HG03571 (cell line): ENCODE measurements around the gene ALAS1.
"Not testable (repeated sequence)": the region's sequence is repeated elsewhere in the genome, so short reads cannot be mapped to it uniquely, and the experiment has no call there.

Source experiments
- ATAC-seq: cut with Tn5 transposase; IDR thresholded peaks from one replicate; pipeline ENCODE4 v1.9.1; 2021; ENCODE audit not compliant: unreplicated experiment

ALAS1 gene

DNA sequence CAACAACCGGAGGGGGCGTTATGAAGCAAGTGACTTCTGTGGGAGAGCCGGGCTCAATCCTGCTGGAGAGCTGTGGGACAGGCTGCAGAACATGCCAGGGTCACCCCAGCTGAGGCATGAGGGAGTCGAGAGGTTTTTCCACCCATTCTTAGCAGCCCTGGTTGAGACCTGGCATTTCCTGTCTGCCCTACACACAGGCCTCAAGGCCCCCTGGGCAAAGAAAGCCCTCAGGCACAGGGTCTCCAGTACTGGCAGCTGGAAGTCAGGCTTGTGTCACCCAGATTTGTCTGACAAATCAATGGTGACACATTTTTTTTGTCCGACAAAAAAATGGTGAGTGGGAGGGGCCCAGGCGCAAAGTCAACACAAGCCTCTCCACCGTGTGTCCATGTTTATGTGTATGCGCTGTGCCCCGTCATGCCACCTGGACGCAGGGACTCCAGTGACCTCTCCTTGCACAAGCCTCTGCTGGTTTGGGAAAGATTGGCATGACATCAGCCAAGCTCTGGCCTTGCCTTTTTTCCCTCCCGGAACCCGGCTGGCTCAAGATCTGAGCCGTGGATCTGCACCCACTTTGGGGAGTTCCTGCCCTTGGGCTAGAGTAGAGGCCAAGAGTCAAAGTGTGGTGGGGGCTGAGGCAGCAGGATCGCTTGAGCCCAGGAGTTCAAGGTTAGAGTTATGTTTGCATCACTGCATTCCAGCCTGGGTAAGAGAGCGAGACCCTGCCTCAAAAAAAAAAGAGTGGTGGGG, 20.8 kb upstream of the ALAS1 start:
- no peak for ATAC-seq

DNA sequence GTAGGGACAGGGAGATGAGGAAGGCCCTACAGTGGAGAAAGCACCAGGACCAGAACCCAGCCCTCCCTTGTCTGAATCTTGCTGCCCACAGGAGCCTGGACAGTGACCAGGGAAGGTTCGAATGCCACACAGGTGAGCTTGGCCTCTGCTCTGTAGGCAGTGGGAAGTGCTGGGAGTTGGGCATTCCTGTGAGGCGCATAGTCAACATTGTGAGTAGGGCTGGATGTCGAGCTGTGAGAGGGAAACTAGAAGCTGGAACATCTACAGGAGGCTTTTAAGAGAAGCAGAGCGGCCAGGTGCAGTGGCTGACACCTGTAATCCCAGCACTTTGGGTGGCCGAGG, 20.3 kb upstream of the ALAS1 start:
- no peak for ATAC-seq

DNA sequence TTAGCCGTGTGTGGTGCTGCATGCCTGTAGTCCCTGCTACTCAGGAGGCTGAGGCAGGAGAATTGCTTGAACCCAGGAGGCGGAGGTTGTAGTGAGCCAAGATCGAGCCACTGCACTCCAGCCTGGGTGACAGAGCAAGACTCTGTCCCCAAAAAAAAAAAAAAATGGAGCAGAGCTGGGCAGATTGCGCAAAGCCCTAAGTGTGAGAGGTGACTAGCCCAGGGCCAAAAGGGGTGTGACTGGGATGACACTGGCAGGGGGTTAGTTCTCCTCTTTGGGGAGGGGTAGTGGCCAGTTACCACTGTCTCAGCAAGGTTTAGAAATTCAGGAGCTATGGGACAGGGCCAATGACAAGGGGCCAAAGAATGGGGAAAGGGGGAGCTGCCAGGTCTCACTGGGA, 19.8 kb upstream of the ALAS1 start:
- ATAC-seq: not testable (repeated sequence)

DNA sequence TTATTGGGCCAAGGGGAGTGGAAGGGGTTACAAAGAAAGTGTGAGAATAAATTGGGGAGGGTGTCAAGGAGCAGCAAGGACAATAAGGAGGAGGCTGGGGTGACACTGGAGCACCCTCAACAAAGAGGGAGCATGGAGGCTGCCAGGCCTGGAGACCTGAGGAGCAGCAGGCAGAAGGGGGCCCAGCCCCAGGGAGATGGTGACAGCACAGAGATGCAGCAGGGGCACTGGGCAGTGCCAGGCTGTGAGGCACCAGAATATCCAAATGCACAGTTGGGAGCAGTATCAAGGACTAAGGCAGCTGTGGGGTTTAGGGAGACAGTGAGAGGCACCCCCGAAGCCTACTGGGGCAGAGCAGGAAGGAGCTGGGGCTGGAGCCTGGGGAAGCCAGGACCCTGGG, 19.4 kb upstream of the ALAS1 start:
- no peak for ATAC-seq

DNA sequence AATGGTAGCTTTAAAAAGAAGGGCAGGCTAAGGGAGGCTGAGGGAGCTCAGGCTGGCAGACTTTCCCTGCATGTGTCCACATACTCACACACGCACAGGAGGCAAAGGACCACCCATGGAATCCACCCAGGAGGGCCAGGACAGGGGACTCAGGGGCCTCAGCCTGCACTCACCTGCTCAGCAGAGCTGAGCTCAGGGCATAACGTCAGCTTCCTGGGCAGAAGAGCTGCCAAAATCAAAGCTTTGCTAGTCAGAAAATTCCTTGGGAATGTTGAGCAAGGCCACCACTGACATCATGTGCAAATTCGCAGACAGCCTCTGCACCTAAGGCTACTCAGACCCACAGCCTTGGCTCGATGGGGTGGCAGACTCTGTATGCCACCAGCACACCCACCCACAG, 16.4 kb upstream of the ALAS1 start:
- no peak for ATAC-seq

DNA sequence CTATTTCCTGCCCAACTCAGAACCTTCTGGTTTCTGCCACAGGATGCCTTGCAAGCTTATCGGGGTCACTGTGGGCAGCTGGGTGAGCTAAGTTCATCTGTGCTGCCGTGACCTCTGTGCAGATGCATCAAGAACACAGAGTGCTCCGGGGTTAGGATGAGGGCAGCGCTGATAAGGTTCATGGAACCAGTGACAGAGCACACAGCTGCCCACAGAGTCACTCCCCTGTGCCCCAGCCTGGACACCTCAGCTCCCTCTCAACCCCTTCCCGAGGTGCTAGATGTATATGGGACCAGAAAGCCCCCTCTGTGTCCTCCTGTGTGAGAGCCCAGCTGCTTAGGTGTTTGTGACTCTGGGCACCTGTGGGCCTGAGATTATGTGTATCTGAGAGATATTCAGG, 15.8 kb upstream of the ALAS1 start:
- no peak for ATAC-seq

DNA sequence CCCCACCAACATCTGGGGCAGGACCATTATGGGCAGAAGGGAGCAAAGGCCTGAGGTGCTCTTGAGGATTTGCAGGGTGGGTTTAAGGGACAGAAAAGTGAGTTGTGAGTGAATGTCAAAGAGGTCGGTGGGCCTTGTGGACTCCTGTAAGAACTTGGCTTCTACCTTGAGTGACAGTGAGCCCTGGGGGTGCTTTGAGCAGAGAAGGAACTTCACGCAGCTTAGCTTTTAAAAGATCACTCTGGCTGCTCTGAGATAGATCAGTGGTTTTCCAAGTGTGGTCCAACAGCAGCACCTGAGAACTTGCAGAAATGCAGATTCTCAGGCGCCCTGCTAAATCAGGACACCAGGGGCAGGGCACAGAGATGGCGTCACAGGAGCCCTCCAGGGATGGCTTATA, 15.3 kb upstream of the ALAS1 start:
- ATAC-seq: no peak

DNA sequence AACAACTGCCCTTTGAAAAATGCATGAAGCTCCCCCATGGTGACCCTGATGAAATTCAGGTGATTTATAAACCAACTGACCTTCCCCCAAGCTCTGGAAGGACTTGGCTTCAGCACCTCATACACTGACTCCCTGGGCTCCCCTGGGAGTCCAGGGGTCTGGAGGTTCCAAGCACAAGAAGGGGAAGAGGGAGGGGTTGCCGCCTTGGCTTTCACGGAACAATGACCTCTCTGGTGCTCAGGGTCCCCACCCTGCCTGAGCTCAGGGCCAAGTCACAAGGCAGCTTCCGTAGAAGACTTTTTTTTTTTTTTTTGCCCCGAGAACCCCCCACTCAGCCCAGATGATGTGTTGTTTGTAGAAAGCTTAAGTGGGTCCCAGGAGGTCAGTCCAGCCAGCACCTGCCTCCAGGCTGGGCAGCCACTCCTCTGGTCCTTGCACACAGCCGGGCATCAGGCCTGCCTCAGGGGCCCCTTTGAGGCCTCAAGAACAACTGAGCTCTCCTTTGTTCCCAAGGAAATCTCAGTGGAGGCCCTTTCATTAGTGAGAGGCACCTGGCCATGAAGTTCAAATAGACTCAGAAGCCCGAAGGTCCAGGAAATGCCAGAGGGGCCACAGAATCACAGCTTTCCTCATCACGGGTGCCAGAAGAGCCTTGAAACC, 14.0 kb upstream of the ALAS1 start:
- no peak for ATAC-seq

DNA sequence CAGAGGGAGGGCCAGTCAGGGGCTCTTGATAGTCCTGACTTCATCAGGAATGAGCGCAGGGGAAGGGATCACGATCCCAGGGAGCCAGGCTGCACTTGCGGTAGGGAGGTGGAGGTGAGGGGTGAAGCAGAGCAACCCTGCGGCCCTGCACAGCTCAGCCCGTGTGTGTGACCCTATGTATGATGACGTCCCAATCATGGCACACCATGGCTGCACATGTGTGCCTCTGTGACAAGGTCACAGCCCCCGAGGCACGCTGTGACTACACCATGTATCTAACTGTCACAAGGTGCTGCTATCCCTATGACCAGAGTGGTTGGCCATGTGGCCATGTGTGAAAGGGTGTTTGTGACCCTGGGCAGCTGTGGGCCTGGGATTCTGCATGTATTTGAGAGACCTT, 13.3 kb upstream of the ALAS1 start:
- no peak for ATAC-seq

DNA sequence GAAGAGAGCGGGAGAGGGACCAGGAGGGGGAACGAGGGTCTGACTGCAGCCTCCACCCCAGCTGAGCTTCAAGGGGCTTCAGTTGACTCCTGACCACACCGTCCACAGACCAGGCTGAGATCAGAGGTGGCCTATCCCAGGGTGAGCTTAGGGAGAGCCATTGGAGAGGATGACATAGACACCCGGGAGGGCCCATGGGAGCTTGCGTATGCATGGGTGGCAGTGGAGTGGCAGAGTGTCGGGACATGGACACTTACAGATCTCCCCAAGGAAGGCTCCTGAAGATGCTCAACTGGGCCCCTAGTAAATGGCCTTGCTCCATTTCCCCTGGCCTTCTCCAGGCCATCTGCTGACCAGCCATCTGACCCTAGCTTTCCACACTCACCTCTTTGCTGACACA, 12.6 kb upstream of the ALAS1 start:
- ATAC-seq: no peak

DNA sequence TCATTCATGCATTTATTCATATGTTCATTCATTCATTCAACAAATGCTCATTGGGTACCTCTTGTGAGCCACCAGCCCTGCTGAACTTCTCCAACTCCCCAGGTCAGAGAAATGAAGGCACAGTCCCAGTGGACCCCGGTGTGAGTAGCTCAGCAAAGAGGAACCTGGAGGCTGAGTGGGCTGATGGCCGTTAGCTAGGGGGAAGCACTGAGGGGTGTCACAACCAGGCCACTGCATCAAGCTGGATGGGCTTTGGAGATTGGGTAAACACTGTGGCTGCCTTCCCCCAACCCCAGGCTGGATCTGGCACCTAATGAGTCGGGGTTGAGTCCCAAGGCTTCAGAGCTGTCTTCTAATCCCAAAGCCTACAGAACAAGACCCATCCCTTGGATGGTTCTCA, 12.1 kb upstream of the ALAS1 start:
- no peak for ATAC-seq

DNA sequence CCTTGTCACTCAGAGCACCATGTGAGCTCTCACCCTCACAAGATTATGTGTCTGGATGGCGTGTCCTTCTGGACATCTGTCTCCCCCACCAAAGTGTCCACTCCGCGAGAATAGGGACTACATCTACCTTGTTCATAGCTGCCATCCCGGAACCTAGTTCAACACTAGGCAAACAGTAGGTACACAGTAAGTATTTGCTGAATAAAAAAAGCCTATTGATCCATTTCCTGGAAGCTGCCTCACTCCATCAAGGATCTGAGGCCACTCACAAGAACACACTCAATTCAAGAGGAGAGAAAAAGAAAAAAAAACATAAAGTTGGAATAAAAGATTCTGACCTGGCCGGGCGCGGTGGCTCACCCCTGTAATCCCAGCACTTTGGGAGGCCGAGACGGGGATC, 11.2 kb upstream of the ALAS1 start:
- ATAC-seq: no peak

DNA sequence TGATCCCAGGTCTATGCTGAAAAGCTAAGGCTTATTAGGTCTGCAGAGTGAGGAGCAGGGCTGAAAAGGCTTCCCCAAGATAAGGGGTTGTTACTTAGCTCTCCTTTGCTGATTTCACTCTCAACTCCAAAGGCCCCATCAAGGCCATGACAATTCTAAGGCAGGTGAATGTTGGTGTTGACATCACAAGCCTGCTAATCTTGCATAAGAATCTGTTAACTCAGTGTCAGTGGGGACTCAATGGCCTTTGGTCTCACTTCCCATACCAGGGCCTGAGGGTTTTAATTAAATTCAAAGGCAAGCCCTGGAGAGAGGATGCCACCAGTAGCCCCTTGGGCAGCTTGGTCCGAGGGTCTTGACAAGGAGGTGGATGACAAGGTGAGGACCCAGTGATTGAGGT, 9.4 kb upstream of the ALAS1 start:
- ATAC-seq: no peak

DNA sequence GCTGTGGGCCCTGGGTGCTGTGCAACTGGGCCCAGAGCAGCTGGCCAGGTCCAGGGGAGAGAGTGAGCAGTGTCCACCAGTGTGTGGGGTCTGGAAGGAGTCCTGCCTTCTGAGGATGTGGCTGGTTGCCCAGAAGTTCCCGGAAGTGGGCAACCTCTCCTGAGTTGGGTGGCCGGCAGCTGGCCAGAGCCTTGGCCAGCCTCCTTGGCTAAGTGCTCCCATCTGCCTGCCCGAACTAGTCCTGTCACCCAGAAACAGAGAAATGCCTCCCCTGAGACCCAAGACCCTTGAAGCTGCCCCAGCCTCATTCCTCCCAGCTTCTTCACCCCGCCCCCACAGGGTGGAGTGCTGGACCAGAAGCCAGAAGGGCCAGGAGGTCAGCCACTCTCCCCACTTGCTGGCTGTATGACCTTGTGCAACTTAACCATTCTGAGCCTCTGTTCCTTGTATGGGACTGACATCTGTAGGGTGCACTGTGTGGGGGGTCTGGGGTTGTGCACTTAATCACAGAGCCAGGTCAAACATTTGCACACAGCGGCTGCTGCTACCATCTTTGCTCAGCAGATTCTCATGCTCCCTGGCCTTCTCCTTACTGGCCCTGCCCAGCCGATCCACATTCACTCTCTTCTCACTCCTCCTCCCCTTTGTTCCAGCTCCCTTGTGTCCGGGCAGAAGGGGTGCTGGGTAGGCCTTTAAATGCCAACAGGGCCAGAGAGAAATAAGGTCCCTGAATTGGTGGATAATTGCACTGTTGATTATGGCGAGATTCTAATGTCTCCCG, 7.5 kb upstream of the ALAS1 start:
- no peak for ATAC-seq

DNA sequence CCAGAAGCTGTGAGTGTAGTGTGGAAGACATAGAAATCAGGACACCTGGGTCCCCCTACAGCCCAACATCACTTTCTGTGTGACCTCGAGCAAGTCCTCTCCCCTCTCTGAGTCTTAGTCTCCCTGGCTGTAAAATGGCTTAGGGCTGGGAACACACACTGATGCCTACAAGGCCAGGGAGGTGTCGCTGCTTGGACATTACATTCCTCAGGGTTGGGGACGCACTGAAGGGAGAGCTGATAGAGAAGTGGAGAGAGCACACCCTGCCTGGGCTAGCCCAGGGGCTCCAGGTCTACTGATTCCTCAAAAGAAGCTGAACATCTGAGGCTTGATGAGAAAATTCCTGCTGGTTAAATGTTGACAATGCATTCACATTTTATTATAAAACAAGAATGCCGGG, 6.3 kb upstream of the ALAS1 start:
- ATAC-seq: no peak

DNA sequence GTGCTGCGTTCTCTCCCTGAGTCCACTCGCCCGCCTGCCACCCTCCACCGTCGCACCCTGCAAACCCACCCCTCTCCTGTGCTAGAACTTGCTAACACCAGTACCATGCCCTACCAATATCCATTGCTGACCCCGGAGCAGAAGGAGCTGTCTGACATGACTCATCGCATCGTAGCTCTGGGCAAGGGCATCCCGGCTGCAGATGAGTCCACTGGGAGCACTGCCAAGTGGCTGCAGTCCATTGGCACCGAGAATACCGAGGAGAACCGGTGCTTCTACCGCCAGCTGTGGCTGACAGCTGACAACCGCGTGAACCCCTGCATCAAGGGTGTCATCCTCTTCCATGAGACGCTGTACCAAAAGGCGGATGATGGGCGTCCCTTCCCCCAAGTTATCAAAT, 4.9 kb upstream of the ALAS1 start:
- ATAC-seq: no peak

DNA sequence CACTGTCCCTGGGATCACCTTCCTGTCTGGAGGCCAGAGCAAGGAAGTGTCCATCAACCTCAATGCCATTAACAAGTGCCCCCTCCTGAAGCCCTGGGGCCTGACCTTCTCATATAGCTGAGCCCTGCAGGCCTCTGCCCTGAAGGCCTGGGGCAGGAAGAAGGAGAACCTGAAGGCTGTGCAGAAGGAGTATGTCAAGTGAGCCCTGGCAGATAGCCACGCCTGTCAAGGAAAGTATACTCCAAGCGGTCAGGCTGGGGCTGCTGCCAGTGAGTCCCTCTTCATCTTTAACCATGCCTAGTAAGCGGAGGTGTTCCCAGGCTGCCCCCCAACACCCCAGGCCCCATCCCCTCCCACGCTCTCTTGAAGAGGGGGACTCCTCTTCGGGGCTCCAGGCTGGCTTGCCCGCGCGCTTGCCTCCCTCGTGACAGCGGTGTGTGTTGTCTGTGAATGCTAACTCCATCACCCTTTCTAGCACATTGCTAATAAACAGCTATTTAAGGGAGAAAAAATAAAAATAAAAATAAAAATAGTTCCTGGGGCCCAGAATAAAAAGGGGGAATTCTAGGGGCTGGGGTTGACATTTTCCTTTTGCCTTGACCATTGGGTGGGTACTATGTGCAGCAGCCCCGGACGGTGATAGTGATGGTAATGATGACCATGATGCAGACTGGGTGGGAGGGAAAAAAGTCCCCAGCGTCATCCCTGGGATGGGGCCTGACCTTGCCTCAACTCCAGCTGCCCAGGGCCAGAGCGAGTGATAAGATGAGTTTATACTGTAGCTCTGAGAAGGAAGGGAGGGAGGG, 3.3 kb upstream of the ALAS1 start:
- no peak for ATAC-seq

DNA sequence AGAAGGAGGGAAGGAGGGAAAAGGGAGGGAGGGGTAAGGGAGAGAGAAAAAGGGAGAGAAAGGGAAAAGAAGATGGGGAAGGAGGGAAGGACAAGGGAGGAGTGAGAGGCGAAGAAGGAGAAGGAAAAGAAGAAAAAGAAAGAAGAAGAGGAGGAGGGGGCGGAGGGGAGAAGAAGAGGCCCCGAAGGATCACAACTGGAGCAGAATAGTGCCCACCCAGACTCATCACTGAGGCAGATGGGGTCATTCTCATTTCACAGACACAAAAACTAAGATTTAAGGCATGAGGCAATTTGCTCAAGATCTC, 2.7 kb upstream of the ALAS1 start:
- ATAC-seq: no peak

DNA sequence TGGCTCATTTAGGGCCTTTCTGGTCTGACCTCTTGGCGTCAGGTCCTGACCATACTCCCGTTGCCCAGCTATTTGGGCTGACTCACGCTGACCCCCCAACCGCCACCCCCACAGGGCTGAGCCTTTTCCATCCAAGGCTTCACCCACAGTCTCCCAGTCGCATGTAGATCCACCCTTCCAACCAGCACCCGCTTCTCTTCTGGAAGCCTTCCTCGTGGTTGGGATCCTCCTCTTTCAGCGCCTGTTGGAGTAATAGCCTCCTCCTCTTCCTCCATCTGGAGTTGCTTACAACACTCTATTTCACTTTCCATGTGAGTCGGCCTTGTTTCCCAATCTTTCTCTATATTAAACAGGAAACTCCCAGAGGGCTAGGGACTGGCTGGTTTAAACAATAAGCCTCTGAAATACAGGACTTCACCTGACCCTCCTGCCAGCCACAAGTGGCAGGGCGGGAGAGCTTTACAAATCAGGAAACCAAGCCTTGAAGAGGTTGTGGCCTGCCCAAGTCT, 2.1 kb upstream of the ALAS1 start:
- no peak for ATAC-seq

DNA sequence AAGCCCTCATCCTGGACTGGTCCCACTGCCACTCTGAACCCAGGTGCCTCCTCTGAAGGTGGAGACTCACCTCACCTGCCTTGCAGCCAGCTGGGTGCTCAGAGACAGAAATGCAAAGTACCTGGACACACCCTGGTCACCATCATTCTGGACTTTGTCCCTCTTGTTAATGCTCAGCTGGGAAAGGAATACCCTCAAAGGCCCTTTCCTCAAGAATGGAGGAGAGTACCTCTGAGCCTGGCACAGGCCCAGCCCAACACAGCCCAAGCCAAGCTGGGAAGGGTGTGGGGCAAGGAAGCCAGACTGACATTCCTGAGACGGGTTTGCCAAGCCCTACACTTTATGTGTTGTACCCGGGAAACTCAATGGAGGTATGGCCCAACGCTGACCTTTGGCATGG, 983 bp upstream of the ALAS1 start:
- ATAC-seq: no peak

DNA sequence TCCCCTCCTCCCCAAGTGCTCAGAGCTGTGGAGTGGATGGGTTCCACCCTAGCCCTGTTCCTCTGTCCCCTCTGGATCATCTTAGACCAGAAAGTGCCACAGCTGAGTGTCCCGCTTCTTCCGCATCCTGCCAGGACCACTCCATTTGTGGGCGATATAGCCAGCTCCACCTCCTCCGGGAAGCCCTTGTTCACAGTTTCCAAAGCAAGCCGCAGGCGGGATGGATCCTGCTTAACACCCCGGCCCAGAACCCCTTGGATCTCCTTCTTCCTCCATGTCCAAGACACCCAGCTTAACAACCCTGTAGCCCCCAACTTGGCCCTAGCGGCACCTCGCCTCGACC, 490 bp upstream of the ALAS1 start:
- ATAC-seq: no peak
